Measurements from ENCODE around the gene ARF5.

Gene ARF5

DNA sequence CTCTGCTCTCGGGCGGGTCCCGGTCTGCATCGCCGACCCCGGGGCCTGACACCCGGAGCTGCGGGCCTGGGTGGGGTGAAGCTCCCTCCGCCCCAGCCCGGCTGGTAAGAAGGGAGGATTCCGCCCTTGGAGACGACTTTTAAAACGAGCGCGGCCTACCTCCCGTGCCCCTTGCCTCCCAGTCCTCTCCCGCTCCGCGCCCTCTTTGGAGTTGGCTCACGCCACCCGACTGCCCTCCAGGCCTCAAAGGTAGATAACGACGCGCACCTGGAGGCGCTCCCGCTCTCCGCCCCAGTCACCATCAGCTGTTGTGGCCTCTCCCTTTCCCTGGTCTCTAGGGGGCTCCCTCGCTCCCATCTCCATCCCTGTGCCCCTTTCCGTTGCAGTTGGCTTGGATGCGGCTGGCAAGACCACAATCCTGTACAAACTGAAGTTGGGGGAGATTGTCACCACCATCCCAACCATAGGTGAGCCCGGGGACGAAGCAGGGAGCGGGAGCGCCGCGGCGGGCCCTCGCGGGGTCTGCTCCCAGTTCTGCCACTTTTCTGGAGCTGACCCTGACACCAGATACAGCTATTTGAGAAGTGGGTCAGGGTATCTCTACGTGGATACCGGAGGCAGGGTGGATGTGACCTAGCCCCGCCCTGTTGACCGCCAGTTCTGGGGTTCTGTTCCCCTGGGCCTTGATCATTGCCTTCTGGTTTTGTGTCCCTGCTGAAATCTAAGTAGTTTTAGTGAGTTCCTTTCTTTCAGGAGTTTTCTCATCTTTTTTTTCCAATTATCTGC, 679 bp downstream of the ARF5 start:
- TF ChIP-seq CTCF (conservative IDR thresholded peaks at IDR 0.05; ENCODE audit: low read depth, low read length), result peak; percentile 83
- H3K4me3 ChIP-seq (ENCODE audit: low read length), result peak overlapping the region; percentile 89
- peak; percentile 17 for DNase-seq (ENCODE audit: low read depth)

DNA sequence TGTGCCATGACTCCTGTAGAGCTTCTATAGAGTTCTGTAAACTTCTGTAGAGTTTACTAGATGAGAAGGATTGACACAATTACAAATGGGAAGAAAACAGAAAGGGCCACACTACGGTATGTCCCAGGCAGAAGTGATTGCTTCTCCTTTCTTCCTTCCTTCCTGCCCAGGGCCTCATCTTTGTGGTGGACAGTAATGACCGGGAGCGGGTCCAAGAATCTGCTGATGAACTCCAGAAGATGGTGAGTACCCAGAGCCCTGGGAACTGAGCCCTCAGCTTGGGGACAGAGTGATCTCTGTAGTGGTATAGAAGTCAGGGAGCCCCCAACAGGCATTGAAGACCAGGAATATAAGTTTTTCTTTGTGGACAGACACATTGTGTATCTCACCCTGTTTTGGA, 1.7 kb downstream of the ARF5 start:
- no peak overlapping the region for H3K4me3 ChIP-seq (ENCODE audit: low read length)
- no peak for DNase-seq (ENCODE audit: low read depth)
- no peak for TF ChIP-seq CTCF (conservative IDR thresholded peaks at IDR 0.05; ENCODE audit: low read depth, low read length)

DNA sequence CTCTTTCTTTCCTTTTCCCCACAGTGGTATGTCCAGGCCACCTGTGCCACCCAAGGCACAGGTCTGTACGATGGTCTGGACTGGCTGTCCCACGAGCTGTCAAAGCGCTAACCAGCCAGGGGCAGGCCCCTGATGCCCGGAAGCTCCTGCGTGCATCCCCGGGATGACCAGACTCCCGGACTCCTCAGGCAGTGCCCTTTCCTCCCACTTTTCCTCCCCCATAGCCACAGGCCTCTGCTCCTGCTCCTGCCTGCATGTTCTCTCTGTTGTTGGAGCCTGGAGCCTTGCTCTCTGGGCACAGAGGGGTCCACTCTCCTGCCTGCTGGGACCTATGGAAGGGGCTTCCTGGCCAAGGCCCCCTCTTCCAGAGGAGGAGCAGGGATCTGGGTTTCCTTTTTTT, 3.0 kb downstream of the ARF5 start:
- TF ChIP-seq CTCF (conservative IDR thresholded peaks at IDR 0.05; ENCODE audit: low read depth, low read length), result no peak
- H3K4me3 ChIP-seq (ENCODE audit: low read length), result no peak overlapping the region
- DNase-seq (ENCODE audit: low read depth), result no peak

GRCh38 chr7:127591591-127591990, 3.4 kb downstream of the ARF5 start:
- no peak overlapping the region for H3K4me3 ChIP-seq (ENCODE audit: low read length)
- no peak for DNase-seq (ENCODE audit: low read depth)
- TF ChIP-seq CTCF (conservative IDR thresholded peaks at IDR 0.05; ENCODE audit: low read depth, low read length), result no peak

DNA sequence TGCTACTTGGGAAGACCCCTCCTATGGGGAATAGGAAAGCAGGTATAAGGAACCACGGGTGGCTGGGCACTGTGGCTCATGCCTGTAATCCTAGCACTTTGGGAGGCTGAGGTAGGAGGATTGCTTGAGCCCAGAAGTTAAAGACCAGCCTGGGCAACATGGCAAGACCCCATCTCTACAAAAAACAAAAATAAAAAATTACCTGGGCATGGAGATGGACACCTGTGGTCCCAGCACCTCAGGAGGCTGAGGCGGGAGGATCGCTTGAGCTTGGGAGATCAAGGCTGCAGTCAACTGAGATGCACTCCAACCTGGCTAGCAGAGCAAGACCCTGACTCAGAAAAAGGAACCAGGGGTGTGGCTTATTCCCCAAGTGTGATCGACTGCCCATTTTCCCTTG, 4.3 kb downstream of the ARF5 start:
- DNase-seq (ENCODE audit: low read depth), result no peak
- no peak for TF ChIP-seq CTCF (conservative IDR thresholded peaks at IDR 0.05; ENCODE audit: low read depth, low read length)
- no peak overlapping the region for H3K4me3 ChIP-seq (ENCODE audit: low read length)

DNA sequence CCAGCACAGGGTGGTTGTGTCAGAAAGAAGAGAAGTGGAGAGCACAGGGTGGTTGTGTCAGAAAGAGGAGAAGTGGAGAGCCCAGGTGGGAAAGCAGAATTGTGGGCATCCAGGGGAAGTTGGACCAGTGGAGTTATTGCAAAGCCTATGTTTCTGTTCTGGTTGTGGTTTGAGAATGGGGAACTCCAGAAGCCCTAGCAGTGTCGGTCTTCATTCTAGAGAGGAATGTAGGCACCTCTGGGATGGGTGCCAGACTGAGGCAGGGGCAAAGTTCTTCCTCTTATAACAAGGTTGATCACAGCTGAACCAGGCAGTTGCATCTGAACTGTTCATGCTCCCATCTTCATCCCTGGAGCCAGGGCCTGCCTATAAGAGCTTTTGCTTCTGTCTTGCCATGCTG, 6.3 kb downstream of the ARF5 start:
- TF ChIP-seq CTCF (conservative IDR thresholded peaks at IDR 0.05; ENCODE audit: low read depth, low read length), result no peak
- H3K4me3 ChIP-seq (ENCODE audit: low read length), result no peak overlapping the region
- DNase-seq (ENCODE audit: low read depth), result no peak

DNA sequence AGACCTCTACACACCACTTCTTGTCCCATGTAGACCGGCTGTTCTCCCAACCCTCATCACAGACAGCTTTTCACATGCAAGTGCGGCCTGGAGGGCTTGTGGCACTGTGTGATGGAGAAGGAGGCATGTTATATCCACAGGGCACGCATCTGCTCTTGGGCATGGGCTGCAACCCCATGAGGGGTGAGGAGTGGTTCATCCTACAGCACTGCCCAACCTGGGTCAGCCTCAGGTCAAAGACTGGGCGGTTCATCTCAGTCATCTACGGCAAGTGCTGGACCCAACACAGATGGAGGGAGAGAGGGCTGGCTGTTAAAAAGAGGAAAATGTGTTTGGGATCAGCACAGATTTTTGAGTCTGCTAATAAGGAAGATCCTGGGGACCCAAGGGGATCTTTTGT, 7.5 kb downstream of the ARF5 start:
- DNase-seq (ENCODE audit: low read depth), result no peak
- no peak for TF ChIP-seq CTCF (conservative IDR thresholded peaks at IDR 0.05; ENCODE audit: low read depth, low read length)
- H3K4me3 ChIP-seq (ENCODE audit: low read length), result no peak overlapping the region

Measured in retinal pigment epithelial cell (primary cell).